Measurements from ENCODE around the gene COL28A1.

DNA sequence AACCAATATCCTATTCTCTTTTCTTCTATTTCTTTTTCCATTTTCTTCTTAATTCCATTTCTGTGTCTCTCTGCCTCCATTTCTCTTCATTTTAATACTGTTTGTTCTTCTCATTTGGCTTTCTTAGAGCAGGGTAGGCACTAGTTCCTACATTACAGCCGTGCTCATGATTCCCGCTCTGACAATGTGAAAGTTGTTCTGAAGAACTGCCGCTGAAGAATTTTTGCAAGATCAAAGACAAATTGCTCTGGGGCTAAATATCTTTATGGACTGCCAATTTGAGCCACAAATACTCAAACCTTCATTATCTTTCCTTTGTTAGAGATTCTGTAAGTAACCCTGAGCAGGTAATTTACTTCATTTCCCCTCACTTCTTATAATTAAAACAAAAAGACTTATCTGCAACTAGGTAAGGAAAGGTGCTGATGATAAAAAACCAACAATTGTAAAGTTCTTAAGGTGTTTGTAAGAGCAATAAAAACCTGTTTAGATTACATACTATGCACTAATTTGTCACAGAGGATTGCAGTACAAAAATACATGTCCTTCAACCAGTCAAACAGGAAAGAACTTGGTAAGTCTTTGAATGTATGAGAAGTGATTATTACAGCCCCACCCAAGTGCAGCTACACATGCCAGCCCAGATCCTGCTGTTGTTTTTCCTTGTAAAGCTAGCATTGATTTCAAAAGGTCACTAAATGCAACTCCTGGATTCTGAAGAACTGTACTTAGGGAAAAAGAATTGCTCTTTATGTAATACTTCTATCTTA, 127.5 kb downstream of the COL28A1 start:
- TF ChIP-seq, protein P1, sequence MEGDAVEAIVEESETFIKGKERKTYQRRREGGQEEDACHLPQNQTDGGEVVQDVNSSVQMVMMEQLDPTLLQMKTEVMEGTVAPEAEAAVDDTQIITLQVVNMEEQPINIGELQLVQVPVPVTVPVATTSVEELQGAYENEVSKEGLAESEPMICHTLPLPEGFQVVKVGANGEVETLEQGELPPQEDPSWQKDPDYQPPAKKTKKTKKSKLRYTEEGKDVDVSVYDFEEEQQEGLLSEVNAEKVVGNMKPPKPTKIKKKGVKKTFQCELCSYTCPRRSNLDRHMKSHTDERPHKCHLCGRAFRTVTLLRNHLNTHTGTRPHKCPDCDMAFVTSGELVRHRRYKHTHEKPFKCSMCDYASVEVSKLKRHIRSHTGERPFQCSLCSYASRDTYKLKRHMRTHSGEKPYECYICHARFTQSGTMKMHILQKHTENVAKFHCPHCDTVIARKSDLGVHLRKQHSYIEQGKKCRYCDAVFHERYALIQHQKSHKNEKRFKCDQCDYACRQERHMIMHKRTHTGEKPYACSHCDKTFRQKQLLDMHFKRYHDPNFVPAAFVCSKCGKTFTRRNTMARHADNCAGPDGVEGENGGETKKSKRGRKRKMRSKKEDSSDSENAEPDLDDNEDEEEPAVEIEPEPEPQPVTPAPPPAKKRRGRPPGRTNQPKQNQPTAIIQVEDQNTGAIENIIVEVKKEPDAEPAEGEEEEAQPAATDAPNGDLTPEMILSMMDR (IDR thresholded peaks at IDR 0.05), result no peak
- TF ChIP-seq POLR2A (IDR thresholded peaks at IDR 0.05), result no peak
